ENCODE measurements around the gene GRIA1. TPM values are rescaled to one million over a fixed set of nuclear protein-coding genes. Genes with fewer than 3 reads are reported as not detected.

The GRIA1 gene
- total RNA-seq, 1 donor from 2014 or later, result 0.55 TPM

- no peaks in the 10 kb centered on the region for H3K9me3 Mint-ChIP-seq (ENCODE audit: low read depth)
- H3K4me3 Mint-ChIP-seq (ENCODE audit: unreplicated experiment), result no peak overlapping the region
- no peaks in the 10 kb centered on the region for H3K27me3 Mint-ChIP-seq (ENCODE audit: low read depth)
- H3K4me1 Mint-ChIP-seq (ENCODE audit: low read depth), result peaks cover 6% of the 10 kb centered on the region
- no peak for TF ChIP-seq CTCF (IDR thresholded peaks at IDR 0.05)
- no peak for DNase-seq (ENCODE audit: low spot score)
- H3K27ac Mint-ChIP-seq (ENCODE audit: unreplicated experiment), result no peak overlapping the region
- H3K36me3 Mint-ChIP-seq (ENCODE audit: low read depth), result no peaks in the 10 kb centered on the region
Observed at GRCh38 chr5:153630546-153630945, 140.1 kb downstream of the GRIA1 start.

GRCh38 chr5:153632748-153633290 lies 142.3 kb downstream of the GRIA1 start:
- H3K27ac Mint-ChIP-seq (ENCODE audit: unreplicated experiment), result no peak overlapping the region
- H3K27me3 Mint-ChIP-seq (ENCODE audit: low read depth), result no peaks in the 10 kb centered on the region
- H3K36me3 Mint-ChIP-seq (ENCODE audit: low read depth), result no peaks in the 10 kb centered on the region
- no peak for DNase-seq (ENCODE audit: low spot score)
- no peak for TF ChIP-seq CTCF (IDR thresholded peaks at IDR 0.05)
- no peak overlapping the region for H3K4me3 Mint-ChIP-seq (ENCODE audit: unreplicated experiment)
- H3K9me3 Mint-ChIP-seq (ENCODE audit: low read depth), result no peaks in the 10 kb centered on the region
- H3K4me1 Mint-ChIP-seq (ENCODE audit: low read depth), result peaks cover 6% of the 10 kb centered on the region

GRCh38 chr5:153636670-153637451 lies 146.4 kb downstream of the GRIA1 start:
- Mint-ChIP-seq H3K27ac (ENCODE audit: unreplicated experiment) (no peak overlapping the region), H3K27me3 (ENCODE audit: low read depth) (no peaks in the 10 kb centered on the region), H3K4me1 (ENCODE audit: low read depth) (no peaks in the 10 kb centered on the region), H3K36me3 (ENCODE audit: low read depth) (no peaks in the 10 kb centered on the region), H3K4me3 (ENCODE audit: unreplicated experiment) (no peak overlapping the region), H3K9me3 (ENCODE audit: low read depth) (no peaks in the 10 kb centered on the region)
- no peak for TF ChIP-seq CTCF (IDR thresholded peaks at IDR 0.05)
- no peak for DNase-seq (ENCODE audit: low spot score)

- no peak for DNase-seq (ENCODE audit: low spot score)
- Mint-ChIP-seq H3K36me3 (ENCODE audit: low read depth) (no peaks in the 10 kb centered on the region), H3K27ac (ENCODE audit: unreplicated experiment) (no peak overlapping the region), H3K27me3 (ENCODE audit: low read depth) (no peaks in the 10 kb centered on the region), H3K4me3 (ENCODE audit: unreplicated experiment) (no peak overlapping the region), H3K9me3 (ENCODE audit: low read depth) (no peaks in the 10 kb centered on the region), H3K4me1 (ENCODE audit: low read depth) (no peaks in the 10 kb centered on the region)
- no peak for TF ChIP-seq CTCF (IDR thresholded peaks at IDR 0.05)
Observed at GRCh38 chr5:153640293-153640692, 149.8 kb downstream of the GRIA1 start.

- H3K36me3 Mint-ChIP-seq (ENCODE audit: low read depth), result no peaks in the 10 kb centered on the region
- TF ChIP-seq CTCF (IDR thresholded peaks at IDR 0.05), result no peak
- H3K4me1 Mint-ChIP-seq (ENCODE audit: low read depth), result no peaks in the 10 kb centered on the region
- no peak overlapping the region for H3K4me3 Mint-ChIP-seq (ENCODE audit: unreplicated experiment)
- H3K27me3 Mint-ChIP-seq (ENCODE audit: low read depth), result no peaks in the 10 kb centered on the region
- no peak for DNase-seq (ENCODE audit: low spot score)
- H3K9me3 Mint-ChIP-seq (ENCODE audit: low read depth), result no peaks in the 10 kb centered on the region
- H3K27ac Mint-ChIP-seq (ENCODE audit: unreplicated experiment), result no peak overlapping the region
Observed at GRCh38 chr5:153641183-153641688, 150.8 kb downstream of the GRIA1 start.

All from chondrocyte (in vitro differentiated cells).